ENCODE data around the gene SCARB1. TPM values are rescaled to one million over a fixed set of nuclear protein-coding genes. Genes with fewer than 3 reads are reported as not detected.

Gene SCARB1
- total and polyA plus RNA-seq, 2 experiments from 2014 or later = 31.0 to 62.5 TPM

DNA sequence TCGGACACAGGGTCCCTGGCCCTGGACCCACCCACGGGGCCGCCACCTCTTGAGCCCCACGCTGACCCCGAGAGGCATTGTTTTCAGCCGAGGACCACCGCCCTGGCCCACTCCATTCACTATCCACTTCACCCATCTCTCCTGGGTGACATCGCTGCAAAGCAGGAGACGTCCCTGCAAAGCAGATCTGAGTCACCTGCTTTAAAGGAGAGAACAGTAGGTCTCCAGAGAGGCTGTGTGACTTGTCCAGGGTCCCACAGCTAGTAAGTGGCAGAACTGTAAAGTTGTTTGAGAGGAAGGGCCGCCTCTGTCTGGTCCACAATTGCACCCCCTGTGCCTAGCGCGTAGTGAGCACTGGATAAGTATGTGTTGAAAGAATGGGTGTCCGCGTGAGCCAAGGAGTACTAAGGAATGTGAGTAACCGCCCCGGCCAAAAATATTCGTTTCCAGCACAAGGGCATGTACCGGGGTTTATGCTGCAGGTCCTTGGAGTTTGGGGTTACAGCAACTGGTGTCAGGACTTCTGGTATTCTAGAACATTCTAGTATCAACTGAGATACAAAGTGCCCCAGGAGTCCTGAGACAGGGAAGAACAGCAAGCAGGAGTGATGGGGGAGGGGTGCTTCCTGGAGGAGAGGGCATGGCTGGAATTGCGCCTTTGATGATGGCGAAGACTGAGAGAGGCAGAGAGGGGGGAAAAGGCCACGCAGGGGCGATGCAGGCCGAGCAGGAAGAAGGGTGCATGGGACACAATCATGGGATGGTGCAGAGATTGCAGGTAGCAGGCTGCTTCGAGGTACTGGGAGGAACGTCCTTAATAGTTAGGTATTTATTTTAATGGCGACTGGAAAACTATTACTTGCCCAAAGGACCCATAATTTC is 91.1 kb downstream of the SCARB1 start:
- peaks cover 15% of the 10 kb centered on the region for H3K4me1 Mint-ChIP-seq
- H3K9me3 Mint-ChIP-seq = peaks cover 3% of the 10 kb centered on the region; the same call in 1 of the 3 replicates
- DNase-seq (ENCODE audit: low spot score) (peak; percentile 63), ATAC-seq (peak; percentile 12; the same call in 2 of the 3 replicates)
- Histone ChIP-seq H4K20me1 (replicated peaks; ENCODE audit: insufficient read depth) (no peaks in the 10 kb centered on the region), H3K9me2 (ENCODE audit: insufficient read depth) (no peaks in the 10 kb centered on the region), H3F3A (replicated peaks; ENCODE audit: low read depth) (no peaks in the 10 kb centered on the region), H3K36me3 (ENCODE audit: insufficient read depth) (no peaks in the 10 kb centered on the region; the same call in 1 of the 2 replicates), H3K27ac (ENCODE audit: low read depth) (no peak overlapping the region), H3K4me3 (no peak overlapping the region), H3K27me3 (ENCODE audit: insufficient read depth) (no peaks in the 10 kb centered on the region), H3K4me1 (ENCODE audit: insufficient read depth) (no peaks in the 10 kb centered on the region; the same call in 1 of the 2 replicates), H3K4me2 (peak overlapping the region; percentile 59; the same call in 1 of the 2 replicates), H2AFZ (no peak overlapping the region), H3K79me2 (replicated peaks; ENCODE audit: insufficient read depth) (no peaks in the 10 kb centered on the region)
- no peak overlapping the region; the same call in 2 of the 3 replicates for H3K4me3 Mint-ChIP-seq
- no peak overlapping the region for H3K27ac Mint-ChIP-seq
- H3K27me3 Mint-ChIP-seq (ENCODE audit: insufficient read depth, low read depth, poor library complexity) = peaks cover 11% of the 10 kb centered on the region
- TF ChIP-seq, protein P1, sequence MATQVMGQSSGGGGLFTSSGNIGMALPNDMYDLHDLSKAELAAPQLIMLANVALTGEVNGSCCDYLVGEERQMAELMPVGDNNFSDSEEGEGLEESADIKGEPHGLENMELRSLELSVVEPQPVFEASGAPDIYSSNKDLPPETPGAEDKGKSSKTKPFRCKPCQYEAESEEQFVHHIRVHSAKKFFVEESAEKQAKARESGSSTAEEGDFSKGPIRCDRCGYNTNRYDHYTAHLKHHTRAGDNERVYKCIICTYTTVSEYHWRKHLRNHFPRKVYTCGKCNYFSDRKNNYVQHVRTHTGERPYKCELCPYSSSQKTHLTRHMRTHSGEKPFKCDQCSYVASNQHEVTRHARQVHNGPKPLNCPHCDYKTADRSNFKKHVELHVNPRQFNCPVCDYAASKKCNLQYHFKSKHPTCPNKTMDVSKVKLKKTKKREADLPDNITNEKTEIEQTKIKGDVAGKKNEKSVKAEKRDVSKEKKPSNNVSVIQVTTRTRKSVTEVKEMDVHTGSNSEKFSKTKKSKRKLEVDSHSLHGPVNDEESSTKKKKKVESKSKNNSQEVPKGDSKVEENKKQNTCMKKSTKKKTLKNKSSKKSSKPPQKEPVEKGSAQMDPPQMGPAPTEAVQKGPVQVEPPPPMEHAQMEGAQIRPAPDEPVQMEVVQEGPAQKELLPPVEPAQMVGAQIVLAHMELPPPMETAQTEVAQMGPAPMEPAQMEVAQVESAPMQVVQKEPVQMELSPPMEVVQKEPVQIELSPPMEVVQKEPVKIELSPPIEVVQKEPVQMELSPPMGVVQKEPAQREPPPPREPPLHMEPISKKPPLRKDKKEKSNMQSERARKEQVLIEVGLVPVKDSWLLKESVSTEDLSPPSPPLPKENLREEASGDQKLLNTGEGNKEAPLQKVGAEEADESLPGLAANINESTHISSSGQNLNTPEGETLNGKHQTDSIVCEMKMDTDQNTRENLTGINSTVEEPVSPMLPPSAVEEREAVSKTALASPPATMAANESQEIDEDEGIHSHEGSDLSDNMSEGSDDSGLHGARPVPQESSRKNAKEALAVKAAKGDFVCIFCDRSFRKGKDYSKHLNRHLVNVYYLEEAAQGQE (IDR thresholded peaks at IDR 0.05; ENCODE audit: unreplicated experiment) = no peak
- no peak for TF ChIP-seq NANOG (IDR thresholded peaks at IDR 0.05; ENCODE audit: borderline replicate concordance)
- TF ChIP-seq, protein P2, sequence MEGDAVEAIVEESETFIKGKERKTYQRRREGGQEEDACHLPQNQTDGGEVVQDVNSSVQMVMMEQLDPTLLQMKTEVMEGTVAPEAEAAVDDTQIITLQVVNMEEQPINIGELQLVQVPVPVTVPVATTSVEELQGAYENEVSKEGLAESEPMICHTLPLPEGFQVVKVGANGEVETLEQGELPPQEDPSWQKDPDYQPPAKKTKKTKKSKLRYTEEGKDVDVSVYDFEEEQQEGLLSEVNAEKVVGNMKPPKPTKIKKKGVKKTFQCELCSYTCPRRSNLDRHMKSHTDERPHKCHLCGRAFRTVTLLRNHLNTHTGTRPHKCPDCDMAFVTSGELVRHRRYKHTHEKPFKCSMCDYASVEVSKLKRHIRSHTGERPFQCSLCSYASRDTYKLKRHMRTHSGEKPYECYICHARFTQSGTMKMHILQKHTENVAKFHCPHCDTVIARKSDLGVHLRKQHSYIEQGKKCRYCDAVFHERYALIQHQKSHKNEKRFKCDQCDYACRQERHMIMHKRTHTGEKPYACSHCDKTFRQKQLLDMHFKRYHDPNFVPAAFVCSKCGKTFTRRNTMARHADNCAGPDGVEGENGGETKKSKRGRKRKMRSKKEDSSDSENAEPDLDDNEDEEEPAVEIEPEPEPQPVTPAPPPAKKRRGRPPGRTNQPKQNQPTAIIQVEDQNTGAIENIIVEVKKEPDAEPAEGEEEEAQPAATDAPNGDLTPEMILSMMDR (conservative IDR thresholded peaks at IDR 0.05; ENCODE audit: low read depth in 2 of 2) = no peak
- TF ChIP-seq, protein P3, sequence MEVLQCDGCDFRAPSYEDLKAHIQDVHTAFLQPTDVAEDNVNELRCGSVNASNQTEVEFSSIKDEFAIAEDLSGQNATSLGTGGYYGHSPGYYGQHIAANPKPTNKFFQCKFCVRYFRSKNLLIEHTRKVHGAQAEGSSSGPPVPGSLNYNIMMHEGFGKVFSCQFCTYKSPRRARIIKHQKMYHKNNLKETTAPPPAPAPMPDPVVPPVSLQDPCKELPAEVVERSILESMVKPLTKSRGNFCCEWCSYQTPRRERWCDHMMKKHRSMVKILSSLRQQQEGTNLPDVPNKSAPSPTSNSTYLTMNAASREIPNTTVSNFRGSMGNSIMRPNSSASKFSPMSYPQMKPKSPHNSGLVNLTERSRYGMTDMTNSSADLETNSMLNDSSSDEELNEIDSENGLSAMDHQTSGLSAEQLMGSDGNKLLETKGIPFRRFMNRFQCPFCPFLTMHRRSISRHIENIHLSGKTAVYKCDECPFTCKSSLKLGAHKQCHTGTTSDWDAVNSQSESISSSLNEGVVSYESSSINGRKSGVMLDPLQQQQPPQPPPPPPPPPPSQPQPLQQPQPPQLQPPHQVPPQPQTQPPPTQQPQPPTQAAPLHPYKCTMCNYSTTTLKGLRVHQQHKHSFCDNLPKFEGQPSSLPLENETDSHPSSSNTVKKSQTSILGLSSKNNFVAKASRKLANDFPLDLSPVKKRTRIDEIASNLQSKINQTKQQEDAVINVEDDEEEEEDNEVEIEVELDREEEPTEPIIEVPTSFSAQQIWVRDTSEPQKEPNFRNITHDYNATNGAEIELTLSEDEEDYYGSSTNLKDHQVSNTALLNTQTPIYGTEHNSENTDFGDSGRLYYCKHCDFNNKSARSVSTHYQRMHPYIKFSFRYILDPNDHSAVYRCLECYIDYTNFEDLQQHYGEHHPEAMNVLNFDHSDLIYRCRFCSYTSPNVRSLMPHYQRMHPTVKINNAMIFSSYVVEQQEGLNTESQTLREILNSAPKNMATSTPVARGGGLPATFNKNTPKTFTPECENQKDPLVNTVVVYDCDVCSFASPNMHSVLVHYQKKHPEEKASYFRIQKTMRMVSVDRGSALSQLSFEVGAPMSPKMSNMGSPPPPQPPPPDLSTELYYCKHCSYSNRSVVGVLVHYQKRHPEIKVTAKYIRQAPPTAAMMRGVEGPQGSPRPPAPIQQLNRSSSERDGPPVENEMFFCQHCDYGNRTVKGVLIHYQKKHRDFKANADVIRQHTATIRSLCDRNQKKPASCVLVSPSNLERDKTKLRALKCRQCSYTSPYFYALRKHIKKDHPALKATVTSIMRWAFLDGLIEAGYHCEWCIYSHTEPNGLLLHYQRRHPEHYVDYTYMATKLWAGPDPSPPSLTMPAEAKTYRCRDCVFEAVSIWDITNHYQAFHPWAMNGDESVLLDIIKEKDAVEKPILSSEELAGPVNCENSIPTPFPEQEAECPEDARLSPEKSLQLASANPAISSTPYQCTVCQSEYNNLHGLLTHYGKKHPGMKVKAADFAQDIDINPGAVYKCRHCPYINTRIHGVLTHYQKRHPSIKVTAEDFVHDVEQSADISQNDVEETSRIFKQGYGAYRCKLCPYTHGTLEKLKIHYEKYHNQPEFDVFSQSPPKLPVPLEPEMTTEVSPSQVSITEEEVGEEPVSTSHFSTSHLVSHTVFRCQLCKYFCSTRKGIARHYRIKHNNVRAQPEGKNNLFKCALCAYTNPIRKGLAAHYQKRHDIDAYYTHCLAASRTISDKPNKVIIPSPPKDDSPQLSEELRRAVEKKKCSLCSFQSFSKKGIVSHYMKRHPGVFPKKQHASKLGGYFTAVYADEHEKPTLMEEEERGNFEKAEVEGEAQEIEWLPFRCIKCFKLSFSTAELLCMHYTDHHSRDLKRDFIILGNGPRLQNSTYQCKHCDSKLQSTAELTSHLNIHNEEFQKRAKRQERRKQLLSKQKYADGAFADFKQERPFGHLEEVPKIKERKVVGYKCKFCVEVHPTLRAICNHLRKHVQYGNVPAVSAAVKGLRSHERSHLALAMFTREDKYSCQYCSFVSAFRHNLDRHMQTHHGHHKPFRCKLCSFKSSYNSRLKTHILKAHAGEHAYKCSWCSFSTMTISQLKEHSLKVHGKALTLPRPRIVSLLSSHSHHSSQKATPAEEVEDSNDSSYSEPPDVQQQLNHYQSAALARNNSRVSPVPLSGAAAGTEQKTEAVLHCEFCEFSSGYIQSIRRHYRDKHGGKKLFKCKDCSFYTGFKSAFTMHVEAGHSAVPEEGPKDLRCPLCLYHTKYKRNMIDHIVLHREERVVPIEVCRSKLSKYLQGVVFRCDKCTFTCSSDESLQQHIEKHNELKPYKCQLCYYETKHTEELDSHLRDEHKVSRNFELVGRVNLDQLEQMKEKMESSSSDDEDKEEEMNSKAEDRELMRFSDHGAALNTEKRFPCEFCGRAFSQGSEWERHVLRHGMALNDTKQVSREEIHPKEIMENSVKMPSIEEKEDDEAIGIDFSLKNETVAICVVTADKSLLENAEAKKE (CRISPR knock-in tag; IDR thresholded peaks at IDR 0.05) = no peak
- TF ChIP-seq, protein P4, sequence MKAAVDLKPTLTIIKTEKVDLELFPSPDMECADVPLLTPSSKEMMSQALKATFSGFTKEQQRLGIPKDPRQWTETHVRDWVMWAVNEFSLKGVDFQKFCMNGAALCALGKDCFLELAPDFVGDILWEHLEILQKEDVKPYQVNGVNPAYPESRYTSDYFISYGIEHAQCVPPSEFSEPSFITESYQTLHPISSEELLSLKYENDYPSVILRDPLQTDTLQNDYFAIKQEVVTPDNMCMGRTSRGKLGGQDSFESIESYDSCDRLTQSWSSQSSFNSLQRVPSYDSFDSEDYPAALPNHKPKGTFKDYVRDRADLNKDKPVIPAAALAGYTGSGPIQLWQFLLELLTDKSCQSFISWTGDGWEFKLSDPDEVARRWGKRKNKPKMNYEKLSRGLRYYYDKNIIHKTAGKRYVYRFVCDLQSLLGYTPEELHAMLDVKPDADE (IDR thresholded peaks at IDR 0.05) = 0 out of 2 replicates have a peak, but pooled peaks have one; percentile 27
- H3K36me3 Mint-ChIP-seq (ENCODE audit: low read depth) = no peaks in the 10 kb centered on the region

Measured in GM23338 (cell line).